K562 (cell line): ENCODE results near the gene NADSYN1. TPM values are rescaled to one million over a fixed set of nuclear protein-coding genes. Genes with fewer than 3 reads are reported as not detected.
"Not testable (repeated sequence)": the region's sequence is repeated elsewhere in the genome, so short reads cannot be mapped to it uniquely, and the experiment has no call there.

Source experiments
- ATAC-seq: fragments of 200-7000 bp; cut with Tn5 transposase; 3 replicates; pipeline ENCODE4 v1.9.1; 2020; ENCODE audit warnings: moderate library complexity
- BruUV-seq: library from RNA; stranded (reverse); fragments of 400-500 nt; replicated peaks from 2 replicates; lab custom pipeline; 2021; lab: Mats Ljungman, UMichigan
- CTCF ChIA-PET: fragments of 300-600 bp; formaldehyde crosslinking; extraction: SDS; loops from one replicate; lab custom pipeline; 2021; ENCODE audit warnings: low intra/inter-chr PET ratio; lab: Yijun Ruan, JAX
- POLR2A ChIA-PET: fragments of 300-600, 350-650 bp; sonication (Branson Sonifier 250); formaldehyde crosslinking; extraction: SDS; loops from one replicate; lab custom pipeline; 2021; ENCODE audit warnings: antibody characterized with exemption, inconsistent platforms; lab: Yijun Ruan, JAX
- DNase-seq, 4 experiments: peaks; one replicate each; pipeline versions ENCODE4 v3.0.0 to v3.0.0-alpha.2; 2011 to 2018; ENCODE audit warnings: low spot score in 3 of 4, mixed read lengths in 3 of 4; ENCODE audit errors: extremely low read depth in 1 of 4
- FAIRE-seq: peaks from 2 replicates; lab custom pipeline; 2011; peaks lifted over from hg19 to GRCh38; lab: Jason Lieb, UNC
- H2AFZ ChIP-seq: 2 replicates; pipeline ENCODE4 v1.6.0; 2011; ENCODE audit warnings: low read depth, low read length, control low read depth, inconsistent platforms
- H3K27ac ChIP-seq: fragments of 200-600 bp; 3 replicates; pipeline ENCODE4 v1.8.0; 2011; ENCODE audit warnings: low read depth, mild to moderate bottlenecking, control low read depth, inconsistent platforms, low read length, moderate library complexity, mixed read lengths; ENCODE audit errors: extremely low read depth
- H3K27me3 ChIP-seq, 2 experiments: fragments of 300-600 bp in 1 of 2; 2 replicates in 1 of 2; 3 replicates in 1 of 2; pipeline versions ENCODE4 v1.6.0 to v1.8.0; 2011; ENCODE audit warnings: inconsistent platforms in 2 of 2, low read length in 2 of 2, mild to moderate bottlenecking in 1 of 2, mixed read lengths in 1 of 2, moderate library complexity in 1 of 2; ENCODE audit not compliant: control insufficient read depth in 2 of 2, insufficient read depth in 2 of 2
- H3K36me3 ChIP-seq: fragments of 300-600 bp; 3 replicates; pipeline ENCODE4 v1.8.0; 2011; ENCODE audit warnings: mild to moderate bottlenecking, low read length, inconsistent platforms; ENCODE audit not compliant: control insufficient read depth, insufficient read depth
- H3K4me1 ChIP-seq, 2 experiments: fragments of 200-600 bp in 1 of 2; replicated peaks in 1 of 2; 2 replicates in 1 of 2; 3 replicates in 1 of 2; pipeline versions ENCODE4 v1.5.1 to v1.8.0; 2011; ENCODE audit warnings: inconsistent platforms in 2 of 2, low read length in 2 of 2, mild to moderate bottlenecking in 1 of 2, mixed read lengths in 1 of 2, moderate library complexity in 1 of 2; ENCODE audit not compliant: control insufficient read depth in 2 of 2, insufficient read depth in 2 of 2
- H3K4me2 ChIP-seq: 2 replicates; pipeline ENCODE4 v1.6.1; 2011; ENCODE audit warnings: low read length, control low read depth, inconsistent platforms, mixed read lengths; ENCODE audit not compliant: insufficient read depth
- H3K4me3 ChIP-seq: fragments of 200-600 bp; sonication (generic), shearing (Covaris generic); 2 replicates; pipeline ENCODE4 v1.5.1; 2016; ENCODE audit warnings: control low read depth, inconsistent platforms
- H3K79me2 ChIP-seq: fragments of 200-600 bp; 3 replicates; pipeline ENCODE4 v1.8.0; 2011; ENCODE audit warnings: low read length, inconsistent platforms; ENCODE audit not compliant: control insufficient read depth, insufficient read depth
- H3K9ac ChIP-seq, 2 experiments: 2 replicates each; pipeline versions ENCODE4 v1.6.0 to v1.6.1; 2011; ENCODE audit warnings: low read depth in 2 of 2, low read length in 2 of 2, control low read depth in 1 of 2, inconsistent platforms in 1 of 2, mild to moderate bottlenecking in 1 of 2, mixed read lengths in 1 of 2; ENCODE audit not compliant: insufficient read depth in 1 of 2
- H3K9me1 ChIP-seq: one replicate; pipeline ENCODE4 v1.6.0; 2011; ENCODE audit warnings: inconsistent platforms, mild to moderate bottlenecking, low read length, moderate library complexity; ENCODE audit not compliant: control insufficient read depth, insufficient read depth
- H3K9me3 ChIP-seq: replicated peaks from 2 replicates; pipeline ENCODE4 v1.5.1; 2011; ENCODE audit warnings: low read depth, low read length, inconsistent platforms; ENCODE audit not compliant: control insufficient read depth, insufficient read depth
- H4K20me1 ChIP-seq: replicated peaks from 2 replicates; pipeline ENCODE4 v1.6.1; 2011; ENCODE audit warnings: low read length, inconsistent platforms, mixed read lengths; ENCODE audit not compliant: control insufficient read depth, insufficient read depth
- NRF1 ChIP-seq, 2 experiments: fragments of 450-650 bp; IDR thresholded peaks in 1 of 2; conservative IDR thresholded peaks in 1 of 2; 2 replicates each; pipeline ENCODE4 v1.6.1; 2014; ENCODE audit warnings: mild to moderate bottlenecking in 2 of 2
- WGBS: fragments of 100-300 bp; shearing (Covaris generic); methylation state at CpG from one replicate; pipeline ENCODE4 v1.1.6; 2016; ENCODE audit warnings: low coverage, mixed read lengths; ENCODE audit not compliant: insufficient coverage; ENCODE audit errors: missing lambda C conversion rate; 5-methylcytosine and 5-hydroxymethylcytosine counted together
- in situ Hi-C: fragments of 300-500 bp; cut with MboI; formaldehyde crosslinking; loops from 4 replicates; pipeline ENCODE4 v1.15.0; 2018; ENCODE audit warnings: inconsistent platforms, mixed read lengths
- intact Hi-C: fragments of 100-400 bp; cut with micrococcal nuclease; formaldehyde crosslinking; loops from 2 replicates; pipeline ENCODE4 v1.14.2; 2022
- polyA plus RNA-seq, 8 experiments: library from polyadenylated mRNA; depleted of rRNA in 4 of 8; stranded (reverse) in 5 of 8; unstranded in 3 of 8; fragments of >200 nt; fragmentation: Nextera tagmentation in 2 of 8; fragmentation: Illumina TruSeq in 1 of 8; extraction: Ambion mirVana in 2 of 8; extraction: Trizol in 1 of 8; gene quantifications; 2 replicates each; pipeline versions ENCODE4 v1.2.1 to v1.2.3, GENCODE V29; 2011 to 2014; ENCODE audit warnings: inconsistent platforms in 1 of 8, missing spikeins in 1 of 8
- total RNA-seq, 7 experiments: library from RNA; depleted of rRNA in 6 of 7; stranded (reverse); fragments of >200 nt in 6 of 7; fragmentation: Illumina TruSeq in 2 of 7; extraction: Trizol in 2 of 7; gene quantifications; 2 replicates each; pipeline versions ENCODE4 v1.2.1 to v1.2.3, GENCODE V29; 2011 to 2021; ENCODE audit warnings: low replicate concordance in 1 of 7
- TF ChIP-seq, protein P1 (sequence below), 2 experiments: fragments of 150-350 bp in 1 of 2; IDR thresholded peaks; 2 replicates each; pipeline ENCODE4 v1.6.1; 2012 to 2016; ENCODE audit warnings: low read depth in 2 of 2, low read length in 2 of 2, mild to moderate bottlenecking in 1 of 2, moderate library complexity in 1 of 2

NADSYN1 gene
- total and polyA plus RNA-seq, 9 of the 15 experiments (the other 6 are each of a cell fraction or from before 2014, with no cell fraction given): 12.7 to 57.3 (median 42.1) TPM

DNA sequence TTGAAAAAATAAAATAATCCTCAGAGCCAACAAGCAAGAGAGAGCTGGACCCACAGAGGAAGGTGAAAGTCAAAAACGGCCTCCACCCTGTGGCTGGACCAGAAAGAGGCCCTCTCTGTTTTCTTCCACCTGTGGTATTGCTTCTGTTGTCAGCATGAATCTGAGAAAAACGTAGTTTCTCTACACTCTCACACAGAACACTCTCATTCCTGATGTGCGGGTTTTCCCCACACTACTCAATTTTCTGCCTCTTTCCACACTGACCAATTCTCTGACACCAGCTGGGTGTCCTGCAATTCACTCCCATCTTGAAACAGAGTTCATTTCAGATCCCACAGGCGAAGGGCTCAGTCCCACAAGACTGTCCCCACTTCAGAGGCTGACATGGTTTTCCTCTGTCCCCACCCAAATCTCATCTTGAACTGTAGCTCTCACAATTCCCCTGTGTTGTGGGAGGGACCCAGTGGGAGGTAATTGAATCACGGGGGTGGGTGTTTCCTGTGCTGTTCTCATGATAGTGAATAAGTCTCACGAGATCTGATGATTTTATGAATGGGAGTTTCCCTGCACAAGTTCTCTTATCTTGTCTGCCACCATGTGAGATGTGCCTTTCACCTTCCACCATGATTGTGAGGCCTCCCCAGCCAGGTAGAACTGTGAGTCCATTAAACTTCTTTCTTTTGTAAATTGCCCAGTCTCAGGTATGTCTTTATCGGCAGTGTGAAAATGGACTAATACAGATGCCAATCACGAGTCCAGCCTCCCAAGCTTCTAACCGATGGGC is 87.7 kb downstream of the NADSYN1 start:
- intact Hi-C loops, BruUV-seq, H4K20me1 ChIP-seq, ATAC-seq, in situ Hi-C loops, CTCF ChIA-PET, H3K4me3 ChIP-seq, H2AFZ ChIP-seq, H3K4me2 ChIP-seq, FAIRE-seq, H3K4me1 ChIP-seq, DNase-seq, H3K9ac ChIP-seq, H3K79me2 ChIP-seq, H3K36me3 ChIP-seq, H3K9me1 ChIP-seq, H3K27ac ChIP-seq, H3K9me3 ChIP-seq: not testable (repeated sequence)
- POLR2A ChIA-PET: interaction anchor here (0.7 kb wide), 1 partner anchor 156 kb away, joined by 3 read pairs; no protein-coding TSS in a partner anchor
- 2% methylated on average over 9 of the region's 9 CpGs for whole genome bisulfite sequencing
- peaks cover 43 to 57% of the 10 kb centered on the region in 2 experiments; a peak in 4 of 5 replicates for H3K27me3 ChIP-seq

DNA sequence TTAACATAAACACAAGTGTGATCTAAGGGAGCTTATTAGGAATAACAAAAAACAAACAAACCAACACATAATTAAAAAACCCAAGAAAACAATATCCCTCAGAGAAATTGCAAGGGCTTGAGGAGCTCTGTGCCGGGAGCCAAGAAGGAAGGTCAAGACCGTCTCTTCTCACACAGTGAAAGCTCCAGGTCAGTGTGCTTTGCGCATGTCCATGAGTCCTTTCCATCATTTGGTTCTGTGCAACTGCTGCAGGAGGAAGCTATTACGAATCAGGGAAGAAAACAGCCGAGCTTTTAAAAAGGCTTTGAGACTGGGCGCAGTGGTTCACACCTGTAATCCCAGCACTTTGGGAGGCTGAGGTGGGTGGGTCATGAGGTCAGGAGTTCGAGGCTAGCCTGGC is 89.4 kb downstream of the NADSYN1 start:
- no peak overlapping the region for H3K9ac ChIP-seq
- intact Hi-C loops (no loop called here), in situ Hi-C loops (no loop called here)
- no peak for FAIRE-seq
- no peak overlapping the region for H3K27ac ChIP-seq
- H3K36me3 ChIP-seq: no peaks in the 10 kb centered on the region
- TF ChIP-seq, protein P1, sequence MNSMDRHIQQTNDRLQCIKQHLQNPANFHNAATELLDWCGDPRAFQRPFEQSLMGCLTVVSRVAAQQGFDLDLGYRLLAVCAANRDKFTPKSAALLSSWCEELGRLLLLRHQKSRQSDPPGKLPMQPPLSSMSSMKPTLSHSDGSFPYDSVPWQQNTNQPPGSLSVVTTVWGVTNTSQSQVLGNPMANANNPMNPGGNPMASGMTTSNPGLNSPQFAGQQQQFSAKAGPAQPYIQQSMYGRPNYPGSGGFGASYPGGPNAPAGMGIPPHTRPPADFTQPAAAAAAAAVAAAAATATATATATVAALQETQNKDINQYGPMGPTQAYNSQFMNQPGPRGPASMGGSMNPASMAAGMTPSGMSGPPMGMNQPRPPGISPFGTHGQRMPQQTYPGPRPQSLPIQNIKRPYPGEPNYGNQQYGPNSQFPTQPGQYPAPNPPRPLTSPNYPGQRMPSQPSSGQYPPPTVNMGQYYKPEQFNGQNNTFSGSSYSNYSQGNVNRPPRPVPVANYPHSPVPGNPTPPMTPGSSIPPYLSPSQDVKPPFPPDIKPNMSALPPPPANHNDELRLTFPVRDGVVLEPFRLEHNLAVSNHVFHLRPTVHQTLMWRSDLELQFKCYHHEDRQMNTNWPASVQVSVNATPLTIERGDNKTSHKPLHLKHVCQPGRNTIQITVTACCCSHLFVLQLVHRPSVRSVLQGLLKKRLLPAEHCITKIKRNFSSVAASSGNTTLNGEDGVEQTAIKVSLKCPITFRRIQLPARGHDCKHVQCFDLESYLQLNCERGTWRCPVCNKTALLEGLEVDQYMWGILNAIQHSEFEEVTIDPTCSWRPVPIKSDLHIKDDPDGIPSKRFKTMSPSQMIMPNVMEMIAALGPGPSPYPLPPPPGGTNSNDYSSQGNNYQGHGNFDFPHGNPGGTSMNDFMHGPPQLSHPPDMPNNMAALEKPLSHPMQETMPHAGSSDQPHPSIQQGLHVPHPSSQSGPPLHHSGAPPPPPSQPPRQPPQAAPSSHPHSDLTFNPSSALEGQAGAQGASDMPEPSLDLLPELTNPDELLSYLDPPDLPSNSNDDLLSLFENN (IDR thresholded peaks at IDR 0.05; ENCODE audit: low read depth in 2 of 2, low read length in 2 of 2): no peak
- peak; percentile 76 to 78 for TF ChIP-seq NRF1 (conservative IDR thresholded peaks at IDR 0.05 in 1 of 2, IDR thresholded peaks at IDR 0.05 in 1 of 2)
- TF ChIP-seq, all 486 proteins: peak for 1
- peaks cover 0 to 4% of the 10 kb centered on the region in 2 experiments; a peak in 1 of 5 replicates for H3K4me1 ChIP-seq
- no peak for DNase-seq
- ATAC-seq: no peak
- no peak overlapping the region for H2AFZ ChIP-seq
- no peak overlapping the region for H3K4me2 ChIP-seq
- H3K27me3 ChIP-seq: peaks cover 48 to 74% of the 10 kb centered on the region in 2 experiments
- H3K4me3 ChIP-seq: no peak overlapping the region
- CTCF ChIA-PET: no interaction called here
- no peaks in the 10 kb centered on the region for H3K79me2 ChIP-seq
- H3K9me3 ChIP-seq: peaks cover 2% of the 10 kb centered on the region; the same call in 1 of the 2 replicates
- POLR2A ChIA-PET: no interaction called here
- H4K20me1 ChIP-seq: no peaks in the 10 kb centered on the region
- no peaks in the 10 kb centered on the region for H3K9me1 ChIP-seq
- no TSS peak for BruUV-seq
- WGBS: 3% methylated on average over 7 of the region's 7 CpGs
